Activated CD4-positive, alpha-beta T cell treated with anti-CD3 and anti-CD28 coated beads for 4 hours (primary cell): ENCODE measurements around the gene ALDH1B1.
A peak's percentile ranks its signal among the peaks of the same experiment; 100 is the strongest.

Experiments
- DNase-seq, 2 donors: peaks; one replicate each; pipeline ENCODE4 v3.0.0-alpha.2; 2020

The ALDH1B1 gene

DNA sequence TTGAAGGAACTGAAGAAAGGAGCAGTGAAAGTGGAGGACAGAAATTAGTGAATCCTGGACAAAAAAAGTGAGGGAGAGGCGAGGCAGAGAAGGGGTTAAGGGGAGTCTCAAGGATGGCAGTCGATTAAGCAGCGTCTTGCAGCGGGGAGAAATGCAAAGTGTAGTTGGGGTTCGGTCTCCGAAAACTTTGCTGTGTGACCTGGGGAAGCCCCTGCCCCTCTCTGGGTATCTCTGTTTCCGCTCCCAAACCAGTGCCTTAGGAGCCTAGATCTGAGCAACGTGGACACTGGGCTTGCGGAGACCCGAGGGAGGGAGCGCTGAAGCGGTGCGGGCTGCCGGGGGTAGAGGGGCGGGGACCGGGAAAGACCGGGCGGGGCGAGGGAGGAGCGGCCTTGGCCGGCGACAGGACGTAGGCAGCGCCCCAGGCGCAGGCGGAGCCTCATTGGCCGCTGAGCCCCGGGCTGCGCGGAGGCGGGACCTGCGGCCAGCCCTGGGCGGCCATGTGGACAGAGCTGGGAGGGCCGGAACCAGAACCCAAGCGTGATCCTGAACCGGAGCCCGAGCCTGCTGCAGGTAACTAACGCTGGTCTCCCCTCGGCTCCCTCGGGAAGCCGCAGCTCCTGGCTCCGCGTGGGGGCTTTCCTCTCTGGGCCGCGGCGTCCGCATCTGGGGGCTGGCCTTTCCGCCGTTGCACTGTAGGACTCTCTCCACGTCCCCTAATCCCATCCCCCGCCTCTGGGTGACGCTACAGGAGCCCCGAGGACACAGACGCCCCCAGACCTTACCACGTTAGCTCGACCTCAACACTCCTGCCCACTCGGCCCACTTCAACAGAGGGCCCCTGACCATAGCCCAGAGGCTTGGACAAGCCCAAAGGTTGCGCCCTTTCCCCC, at the start of gene ALDH1B1:
ALDH1B1 (plus strand) TSS at position 468 of the 893 bp plus-strand sequence. CDS start 3,047 bp downstream, outside the sequence.
- peak; percentile 40 to 59 for DNase-seq

DNA sequence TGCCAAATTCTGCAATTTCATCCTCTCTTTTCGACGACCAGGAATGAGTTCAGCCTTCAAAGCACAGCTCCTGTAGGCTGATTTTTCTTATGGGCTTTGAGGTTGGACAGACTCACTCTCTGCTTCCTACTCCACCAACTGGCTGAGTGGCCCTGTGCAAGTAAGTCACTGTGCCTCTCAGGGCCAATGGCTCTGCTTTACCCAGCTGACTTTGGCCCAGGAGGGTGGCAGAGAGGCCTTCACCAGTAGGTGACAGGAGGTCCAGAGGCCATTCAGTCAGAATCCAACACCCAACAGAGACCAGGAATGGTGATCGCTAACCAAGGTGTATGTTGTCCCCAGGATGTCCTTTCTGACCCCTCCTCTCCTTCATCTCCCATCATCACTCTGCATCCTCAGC, 49.5 kb upstream of the ALDH1B1 start:
- DNase-seq: no peak

GRCh38 chr9:38343552-38343951, 49.0 kb upstream of the ALDH1B1 start:
- no peak for DNase-seq

GRCh38 chr9:38344566-38345324, 47.8 kb upstream of the ALDH1B1 start:
- no peak for DNase-seq

DNA sequence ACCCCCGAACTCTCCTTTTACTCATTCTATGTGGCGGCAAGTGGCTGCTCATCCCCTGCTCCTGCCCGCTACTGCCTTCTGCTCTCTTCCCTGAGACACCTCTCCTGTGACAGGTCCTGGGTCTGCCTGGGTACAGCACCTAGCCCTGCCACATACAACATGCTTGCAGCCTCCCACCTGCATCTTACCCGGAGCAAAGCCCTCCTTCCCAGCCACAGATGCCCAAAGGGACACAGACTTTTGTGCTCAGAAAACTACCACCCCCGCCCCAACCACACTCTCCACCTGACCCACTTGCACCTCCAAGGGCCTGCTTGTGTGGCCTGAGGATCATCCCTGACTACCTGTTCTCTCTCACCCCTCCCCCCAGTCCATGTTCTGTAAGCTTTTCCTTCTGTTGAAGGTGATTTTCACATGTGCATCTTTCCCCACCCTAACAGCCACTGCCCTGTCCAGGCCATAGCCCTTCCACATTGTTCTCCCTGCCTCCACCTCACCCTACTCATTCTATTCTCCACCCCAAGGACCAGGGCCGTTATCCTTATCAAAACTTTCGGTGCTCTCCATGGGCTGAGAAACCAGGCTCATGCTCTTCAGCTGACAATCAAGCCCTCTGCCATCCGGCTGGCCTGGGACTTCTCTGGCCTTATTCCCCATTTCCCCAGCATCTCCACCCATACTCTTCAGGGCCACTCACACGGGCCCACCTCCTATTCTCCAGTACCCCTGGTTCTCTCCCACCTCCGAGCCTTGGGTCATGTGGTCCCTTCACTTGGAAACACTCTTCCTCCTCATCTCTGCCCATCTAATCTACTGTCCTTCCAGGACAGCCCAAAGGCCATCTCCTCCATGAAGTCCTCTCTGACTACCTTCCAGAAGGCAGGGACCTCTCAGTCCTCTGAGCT, 46.4 kb upstream of the ALDH1B1 start:
- no peak for DNase-seq

GRCh38 chr9:38346811-38347210, 45.7 kb upstream of the ALDH1B1 start:
- no peak for DNase-seq

DNA sequence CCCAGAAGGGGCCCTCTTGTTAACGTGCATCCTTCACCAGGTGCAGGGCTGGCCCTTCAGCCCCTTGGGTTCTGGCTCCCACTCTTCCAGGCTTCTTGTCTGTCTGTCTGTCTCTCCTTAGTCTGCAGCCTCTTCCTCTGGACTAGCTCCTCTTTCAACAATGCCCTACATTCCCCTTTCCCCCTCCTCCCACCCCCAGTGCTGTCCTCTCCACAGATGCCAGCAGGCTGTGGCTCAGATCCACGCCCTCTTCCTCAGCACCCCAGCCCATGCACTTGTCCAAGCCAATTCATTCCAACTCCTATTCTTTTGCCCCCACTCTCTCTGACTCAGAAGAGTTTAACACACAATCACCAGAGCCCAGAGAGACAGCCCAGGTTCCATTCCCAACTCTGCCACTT, 45.2 kb upstream of the ALDH1B1 start:
- no peak for DNase-seq

DNA sequence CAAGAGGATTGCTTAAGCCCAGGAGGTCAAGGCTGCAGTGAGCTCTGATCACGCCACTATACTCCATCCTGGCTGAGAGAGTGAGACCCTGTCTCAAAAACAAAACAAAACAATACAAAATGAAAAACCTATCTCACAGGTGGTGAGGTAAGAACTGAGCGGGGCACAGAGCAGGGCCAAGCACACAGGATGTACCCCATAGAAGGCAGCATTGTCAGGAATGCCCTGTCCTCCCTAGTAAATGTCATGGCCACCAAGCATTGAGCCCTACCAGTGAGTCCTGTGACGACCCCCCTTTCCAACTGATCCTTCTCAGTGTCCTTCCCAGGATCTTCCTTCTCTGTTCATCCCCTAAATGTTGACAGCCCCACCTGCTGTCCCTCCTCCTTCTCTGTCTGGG, 44.6 kb upstream of the ALDH1B1 start:
- DNase-seq: no peak

DNA sequence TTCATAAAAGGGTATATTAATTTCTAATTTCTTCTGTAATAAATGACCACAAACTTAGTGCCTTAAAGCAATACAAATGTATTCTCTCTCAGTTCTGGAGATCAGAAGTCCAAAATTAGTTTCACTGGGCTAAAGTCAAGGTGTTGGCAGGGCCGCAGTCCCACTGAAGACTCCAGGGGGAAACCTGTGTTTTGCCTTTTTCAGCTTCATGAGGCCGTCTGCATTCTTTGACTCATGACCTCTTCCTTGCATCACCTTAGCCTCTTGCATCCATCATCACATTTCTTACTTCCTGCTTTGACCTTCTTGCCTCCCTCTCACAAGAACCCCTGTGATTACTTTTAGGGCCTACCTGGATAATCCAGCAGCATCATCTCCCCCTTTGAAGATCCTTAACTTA, 42.0 kb upstream of the ALDH1B1 start:
- DNase-seq: no peak

DNA sequence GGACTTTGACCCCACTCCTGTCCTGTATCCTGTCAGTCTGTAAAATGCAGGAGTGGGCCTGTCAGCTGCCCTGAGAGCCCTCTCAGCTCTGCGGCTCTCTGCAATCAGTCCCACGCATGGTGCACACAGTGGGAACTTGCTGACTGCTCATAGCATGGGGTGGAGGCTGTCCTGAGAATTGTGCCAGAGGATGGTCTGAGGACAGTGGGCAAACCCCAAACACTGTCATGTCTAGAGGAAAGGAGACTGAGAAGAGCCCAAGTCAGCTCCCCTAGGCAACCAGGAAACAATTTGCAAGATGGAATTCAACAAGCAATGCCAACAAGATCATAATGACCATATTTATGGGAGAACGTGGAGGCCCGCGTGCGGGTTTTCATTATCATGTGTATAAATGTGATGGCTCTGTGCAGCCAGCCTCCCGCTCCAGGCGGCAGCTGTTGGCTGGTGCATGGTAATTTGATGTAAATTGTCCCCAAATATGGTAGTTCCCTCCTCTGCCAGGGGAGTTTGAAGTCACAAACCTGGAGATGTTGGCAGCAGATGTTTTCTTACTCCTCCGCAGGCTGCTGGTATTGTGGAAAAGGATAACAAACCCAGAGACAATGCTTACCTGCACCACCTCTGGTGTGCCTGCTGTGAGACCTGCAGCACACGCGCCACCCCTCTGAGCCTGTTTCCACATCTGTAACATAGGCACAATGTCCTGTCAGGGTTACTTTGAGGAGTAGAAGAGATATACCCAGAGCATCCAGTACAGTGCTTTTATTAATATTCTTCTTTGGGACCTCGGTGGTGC, 39.8 kb upstream of the ALDH1B1 start:
- DNase-seq: no peak

DNA sequence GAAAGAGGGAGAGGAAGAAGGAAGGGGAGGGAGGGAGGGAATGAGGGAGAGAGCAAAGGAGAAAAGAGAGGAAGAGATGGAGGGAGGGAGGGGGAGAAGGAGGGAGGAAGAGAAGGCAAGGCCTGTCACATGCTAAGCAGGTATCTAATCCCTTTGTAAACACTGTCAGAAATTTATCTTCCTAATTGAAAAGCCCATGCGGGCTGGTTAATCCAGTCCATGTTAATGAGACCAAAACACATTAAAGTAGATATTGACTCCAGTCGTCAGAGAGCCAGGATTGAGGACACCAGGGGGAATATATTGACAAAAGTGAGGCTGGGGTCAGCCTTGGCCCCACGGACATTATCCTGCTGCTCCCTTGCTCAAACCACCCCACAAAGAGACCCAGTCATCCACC, 37.4 kb upstream of the ALDH1B1 start:
- no peak for DNase-seq

DNA sequence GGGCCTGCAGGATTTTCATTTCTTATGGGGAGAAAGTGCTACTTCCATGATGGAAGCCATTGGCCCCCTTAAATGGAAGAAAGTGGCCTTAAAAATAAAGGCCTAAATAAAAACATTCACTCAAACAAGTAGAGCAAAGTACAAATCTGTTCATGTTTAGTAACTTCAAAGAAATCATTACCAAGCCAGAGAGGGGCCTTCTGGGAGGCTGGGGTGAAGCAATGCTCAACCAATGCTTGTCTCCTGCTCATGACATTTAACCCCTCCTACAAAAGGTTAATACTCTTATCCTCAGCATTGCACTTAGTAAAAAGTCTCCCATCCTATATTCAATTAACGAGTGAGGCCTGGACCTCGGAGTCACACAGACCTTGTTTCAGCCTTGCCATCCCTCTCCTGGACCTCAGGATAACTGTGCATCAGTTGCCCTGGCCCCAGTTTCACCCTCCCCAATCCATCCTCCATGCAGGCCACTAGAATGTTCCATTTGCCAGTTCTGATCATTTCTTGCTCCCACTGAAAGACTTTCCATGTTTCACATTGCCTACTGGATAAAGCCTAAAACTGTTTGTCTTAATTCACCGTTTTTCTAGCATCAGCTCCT, 36.9 kb upstream of the ALDH1B1 start:
- no peak for DNase-seq

DNA sequence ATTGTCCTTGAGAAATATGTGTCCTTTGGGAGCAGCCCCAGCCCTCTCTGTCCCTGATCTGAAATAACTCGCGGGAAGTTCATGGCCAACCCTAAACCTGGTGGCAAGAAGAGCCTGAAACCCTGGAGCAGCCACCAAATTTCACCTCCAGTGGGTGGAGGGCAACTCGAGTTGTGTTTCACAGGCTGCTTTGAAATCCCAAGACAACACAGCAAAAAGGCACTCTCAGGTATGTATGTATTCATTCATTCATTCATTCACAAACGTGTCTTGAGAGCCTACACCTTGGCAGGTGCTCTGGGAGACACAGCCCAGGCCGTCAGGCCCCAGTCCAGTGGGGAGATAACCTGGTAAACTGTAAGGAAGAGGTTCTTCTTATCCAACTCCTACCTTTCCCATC, 35.7 kb upstream of the ALDH1B1 start:
- no peak for DNase-seq

DNA sequence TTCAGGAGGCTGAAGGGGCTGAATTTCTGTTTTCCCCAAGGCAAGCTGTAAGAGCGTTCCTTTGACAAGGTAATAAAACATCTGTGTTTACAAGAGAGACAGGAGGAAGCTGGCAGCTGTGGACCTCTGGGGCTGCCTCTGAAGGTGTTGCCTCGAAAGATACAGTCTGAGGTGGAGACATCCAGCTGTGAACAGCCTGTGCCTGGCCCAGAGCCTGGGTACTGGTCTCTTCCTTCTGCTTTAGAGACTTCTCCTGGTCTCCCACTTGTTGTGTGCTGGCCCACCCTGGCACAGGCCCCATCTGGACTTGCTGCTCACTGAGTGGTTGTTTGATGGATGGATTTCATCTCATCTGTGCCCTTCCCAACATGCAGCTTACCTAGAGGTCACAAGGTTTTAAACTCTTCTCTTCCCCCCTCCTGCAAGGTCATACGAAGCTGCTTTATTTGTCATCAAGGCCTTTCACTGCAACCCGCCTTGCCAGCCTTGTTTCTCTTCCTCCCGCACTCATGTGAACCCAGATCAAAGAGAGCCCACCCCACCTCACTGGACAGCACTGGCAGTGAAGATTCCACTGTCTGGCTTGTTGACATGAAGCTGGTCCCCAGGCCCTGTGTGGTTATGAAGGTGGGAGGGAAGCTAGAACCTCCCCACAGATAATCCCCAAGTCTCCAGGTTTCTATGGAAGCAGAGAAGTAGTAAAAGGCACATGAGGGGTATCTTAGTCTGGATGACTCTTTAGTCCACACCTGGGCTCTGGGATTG, 35.0 kb upstream of the ALDH1B1 start:
- no peak for DNase-seq

GRCh38 chr9:38358390-38359296, 33.9 kb upstream of the ALDH1B1 start:
- DNase-seq: no peak

DNA sequence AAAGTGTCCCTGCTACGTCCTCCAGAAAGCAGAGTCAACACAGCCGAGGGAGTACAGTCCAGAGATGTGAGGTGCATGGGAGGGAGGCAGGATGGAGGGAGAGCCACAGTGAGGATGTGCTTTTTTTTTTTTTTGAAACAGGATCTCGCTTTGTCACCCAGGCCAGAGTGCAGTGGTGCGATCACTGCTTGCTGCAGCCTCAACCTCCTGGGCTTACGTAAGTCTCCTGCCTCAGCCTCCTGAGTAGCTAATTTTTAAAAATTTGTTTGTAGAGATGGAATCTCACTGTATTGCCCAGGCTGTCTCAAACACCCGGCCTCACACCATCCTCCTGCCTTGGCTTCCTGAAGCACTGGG, 33.2 kb upstream of the ALDH1B1 start:
- DNase-seq: no peak

DNA sequence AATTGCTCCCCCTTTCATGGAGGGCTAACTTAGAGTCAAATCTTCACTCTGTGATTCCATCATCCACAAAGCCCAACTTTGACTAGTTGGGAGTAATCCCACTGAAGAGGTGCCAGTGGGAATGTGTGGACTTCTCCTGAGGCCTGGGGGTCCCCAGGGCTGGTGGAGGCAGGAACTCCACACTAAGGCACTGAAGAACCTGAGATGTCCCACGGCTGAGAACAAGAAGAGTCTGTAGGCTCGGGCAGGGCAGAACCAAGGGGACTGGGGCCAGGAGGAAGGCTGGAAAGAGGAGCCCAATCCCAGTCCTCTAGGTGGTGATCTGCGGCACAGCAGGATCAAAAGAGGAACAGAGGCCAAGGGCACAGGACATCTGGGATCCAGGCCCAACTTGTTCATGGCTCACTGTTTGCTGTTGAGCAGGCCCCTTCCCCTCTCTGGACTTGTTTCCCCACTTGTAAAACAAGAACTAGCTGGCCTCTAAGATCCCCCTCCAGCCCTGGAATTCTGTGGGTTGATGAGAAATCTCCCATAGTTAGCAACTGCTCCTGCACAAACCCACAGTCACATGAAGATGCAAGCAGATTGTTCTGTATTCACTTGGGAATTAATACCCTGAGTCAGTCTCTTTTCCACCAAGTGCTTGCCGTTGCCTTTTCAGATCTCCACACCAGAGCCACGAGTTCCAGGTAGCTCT, 32.7 kb upstream of the ALDH1B1 start:
- DNase-seq: no peak

GRCh38 chr9:38360839-38361472, 31.5 kb upstream of the ALDH1B1 start:
- no peak for DNase-seq

GRCh38 chr9:38361473-38361850, 31.0 kb upstream of the ALDH1B1 start:
- DNase-seq: no peak
